NB4 (cell line): ENCODE data around the gene SLC23A3.

ENCODE experiments used
- DNase-seq: peaks from one replicate; pipeline ENCODE4 v3.0.0; 2010; ENCODE audit warnings: low read depth
- H3K4me3 ChIP-seq: one replicate; pipeline ENCODE4 v1.5.1; 2011; ENCODE audit warnings: mild to moderate bottlenecking, low read depth, low read length, moderate library complexity
- CTCF ChIP-seq: IDR thresholded peaks from one replicate; pipeline ENCODE4 v1.5.1; 2012; ENCODE audit warnings: low read depth, low read length
- MAX ChIP-seq: IDR thresholded peaks from 2 replicates; pipeline ENCODE4 v1.6.1; 2011; ENCODE audit warnings: low read depth, low read length
- MYC ChIP-seq: IDR thresholded peaks from 2 replicates; pipeline ENCODE4 v1.6.1; 2011; ENCODE audit warnings: low read depth, low read length
- POLR2A ChIP-seq: IDR thresholded peaks from 2 replicates; pipeline ENCODE4 v1.6.1; 2011; ENCODE audit warnings: mild to moderate bottlenecking; ENCODE audit not compliant: insufficient read length; ENCODE audit errors: extremely low read depth

Gene SLC23A3

GRCh38 chr2:219161097-219161496 is 8.7 kb downstream of the SLC23A3 start:
- H3K4me3 ChIP-seq = peak overlapping the region; percentile 67
- TF ChIP-seq MYC = no peak
- no peak for DNase-seq

GRCh38 chr2:219160186-219161017 is 9.4 kb downstream of the SLC23A3 start, which contains the start of gene NHEJ1:
Gene NHEJ1 (minus strand): TSS chr2:219160815. CDS start chr2:219158362, 2,453 bp downstream.
- H3K4me3 ChIP-seq = peak within 1 kb of the TSS; percentile 67
- TF ChIP-seq POLR2A = peak; percentile 56
- peak; percentile 96 for TF ChIP-seq CTCF
- peak; percentile 57; the same call in 1 of the 2 replicates for TF ChIP-seq MYC
- peak; percentile 42 for TF ChIP-seq MAX
- DNase-seq = peak; percentile 94

- no peak for DNase-seq
- TF ChIP-seq MAX = no peak
- TF ChIP-seq POLR2A = no peak
- no peak for TF ChIP-seq MYC
- TF ChIP-seq CTCF = no peak
- peak overlapping the region; percentile 67 for H3K4me3 ChIP-seq
These were observed 10.1 kb downstream of the SLC23A3 start for GRCh38 chr2:219159771-219160185.

- no peak overlapping the region for H3K4me3 ChIP-seq
- TF ChIP-seq MYC (no peak), POLR2A (no peak), CTCF (no peak), MAX (no peak)
- no peak for DNase-seq
These were observed 11.2 kb downstream of the SLC23A3 start for GRCh38 chr2:219158586-219158985.

- DNase-seq = no peak
- H3K4me3 ChIP-seq = no peak overlapping the region
- TF ChIP-seq MYC (no peak), MAX (no peak), CTCF (no peak), POLR2A (no peak)
These were observed 11.8 kb downstream of the SLC23A3 start for GRCh38 chr2:219158025-219158424.

GRCh38 chr2:219157396-219157795 is 12.4 kb downstream of the SLC23A3 start:
- H3K4me3 ChIP-seq = no peak overlapping the region
- DNase-seq = no peak
- TF ChIP-seq POLR2A = no peak
- no peak for TF ChIP-seq MYC
- no peak for TF ChIP-seq MAX
- TF ChIP-seq CTCF = no peak
